Right lobe of liver (tissue), 4 donors: ENCODE measurements around the gene SDK1.

ENCODE experiments used
- POLR2A ChIP-seq: fragments of 450-650 bp; IDR thresholded peaks from one replicate; pipeline ENCODE4 v1.6.1; 2017; ENCODE audit warnings: antibody characterized with exemption, mild to moderate bottlenecking
- TF ChIP-seq, protein P1 (sequence below), 4 donors: fragments of 200-600 bp in 3 of 4; fragments of 450-650 bp in 1 of 4; IDR thresholded peaks; one replicate each; pipeline versions ENCODE4 v1.5.1 to v1.8.0; 2016 to 2022; ENCODE audit warnings: antibody characterized with exemption in 4 of 4, mild to moderate bottlenecking in 2 of 4
- donor health status: DM: no; HTN: no; CAD: no.
- donor health status: DM: no; HTN: no; CAD: no.
- donor health status: DM: no; HTN: yes; CAD: no.

- TF ChIP-seq POLR2A = no peak
- TF ChIP-seq, protein P1, sequence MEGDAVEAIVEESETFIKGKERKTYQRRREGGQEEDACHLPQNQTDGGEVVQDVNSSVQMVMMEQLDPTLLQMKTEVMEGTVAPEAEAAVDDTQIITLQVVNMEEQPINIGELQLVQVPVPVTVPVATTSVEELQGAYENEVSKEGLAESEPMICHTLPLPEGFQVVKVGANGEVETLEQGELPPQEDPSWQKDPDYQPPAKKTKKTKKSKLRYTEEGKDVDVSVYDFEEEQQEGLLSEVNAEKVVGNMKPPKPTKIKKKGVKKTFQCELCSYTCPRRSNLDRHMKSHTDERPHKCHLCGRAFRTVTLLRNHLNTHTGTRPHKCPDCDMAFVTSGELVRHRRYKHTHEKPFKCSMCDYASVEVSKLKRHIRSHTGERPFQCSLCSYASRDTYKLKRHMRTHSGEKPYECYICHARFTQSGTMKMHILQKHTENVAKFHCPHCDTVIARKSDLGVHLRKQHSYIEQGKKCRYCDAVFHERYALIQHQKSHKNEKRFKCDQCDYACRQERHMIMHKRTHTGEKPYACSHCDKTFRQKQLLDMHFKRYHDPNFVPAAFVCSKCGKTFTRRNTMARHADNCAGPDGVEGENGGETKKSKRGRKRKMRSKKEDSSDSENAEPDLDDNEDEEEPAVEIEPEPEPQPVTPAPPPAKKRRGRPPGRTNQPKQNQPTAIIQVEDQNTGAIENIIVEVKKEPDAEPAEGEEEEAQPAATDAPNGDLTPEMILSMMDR (IDR thresholded peaks at IDR 0.05) = no peak
Measured at GRCh38 chr7:3439333-3440030, 138.4 kb downstream of the SDK1 start.
